Brain microvascular endothelial cell (primary cell): ENCODE data around the gene KIAA0825.

Experiments
- DNase-seq: peaks from one replicate; pipeline ENCODE4 v3.0.0-alpha.2; 2020
- H3K27ac ChIP-seq: fragments of 250-450 bp; sonication (Bioruptor Pico); 2 replicates; pipeline ENCODE4 v1.5.1; 2020; ENCODE audit warnings: mild to moderate bottlenecking, moderate library complexity
- H3K27me3 ChIP-seq: fragments of 250-450 bp; sonication (Bioruptor Pico); replicated peaks from 2 replicates; pipeline ENCODE4 v1.5.1; 2020; ENCODE audit warnings: mild to moderate bottlenecking
- H3K36me3 ChIP-seq: fragments of 250-450 bp; sonication (Bioruptor Pico); replicated peaks from 2 replicates; pipeline ENCODE4 v1.5.1; 2020; ENCODE audit warnings: mild to moderate bottlenecking
- H3K4me3 ChIP-seq: 2 replicates; pipeline ENCODE4 v1.5.1; 2011; ENCODE audit warnings: low read depth, mild to moderate bottlenecking, control low read depth, low read length, moderate library complexity
- in situ Hi-C: cut with HindIII; loops from 2 replicates; pipeline ENCODE4 v1.10.0; 2017; ENCODE audit warnings: low sequenced_read_pairs, low pct_ligation_motif_present
- TF ChIP-seq, protein P1 (sequence below): IDR thresholded peaks from 2 replicates; pipeline ENCODE4 v1.5.1; 2011; ENCODE audit warnings: low read depth, mild to moderate bottlenecking, moderate library complexity, low read length, control low read depth, inconsistent platforms; ENCODE audit errors: missing control alignments

Gene KIAA0825

DNA sequence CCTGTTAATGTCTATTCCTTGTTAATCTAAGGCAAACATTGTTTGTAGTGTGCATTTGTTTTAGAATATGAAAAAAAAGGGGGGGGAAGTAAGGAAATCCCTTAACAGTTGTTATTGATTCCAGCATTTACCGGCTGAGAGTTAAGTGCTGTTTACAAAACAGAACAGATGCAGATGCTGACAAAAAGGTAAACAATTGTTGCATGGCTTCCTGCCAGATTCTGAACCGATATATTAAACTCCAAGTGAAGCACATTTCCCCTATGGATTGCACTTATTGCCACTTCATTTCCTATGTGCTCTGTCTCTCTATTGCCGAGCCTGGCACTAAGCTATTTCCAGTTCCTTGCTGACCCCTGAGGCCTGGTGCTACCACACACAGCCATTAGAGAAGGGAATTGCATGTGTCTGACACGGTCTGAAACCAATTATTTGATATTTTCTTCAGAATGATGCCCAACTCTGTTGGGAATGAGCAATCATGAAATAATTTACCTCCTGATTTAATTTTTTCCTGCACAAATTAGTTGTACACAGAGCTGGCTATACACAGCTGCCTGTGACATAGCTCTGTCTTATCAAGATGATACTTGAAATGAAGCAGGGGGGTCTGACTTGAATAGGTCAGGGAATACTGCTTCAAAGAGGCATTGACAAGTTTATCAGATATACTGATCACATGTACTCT, 109.8 kb downstream of the KIAA0825 start:
- TF ChIP-seq, protein P1, sequence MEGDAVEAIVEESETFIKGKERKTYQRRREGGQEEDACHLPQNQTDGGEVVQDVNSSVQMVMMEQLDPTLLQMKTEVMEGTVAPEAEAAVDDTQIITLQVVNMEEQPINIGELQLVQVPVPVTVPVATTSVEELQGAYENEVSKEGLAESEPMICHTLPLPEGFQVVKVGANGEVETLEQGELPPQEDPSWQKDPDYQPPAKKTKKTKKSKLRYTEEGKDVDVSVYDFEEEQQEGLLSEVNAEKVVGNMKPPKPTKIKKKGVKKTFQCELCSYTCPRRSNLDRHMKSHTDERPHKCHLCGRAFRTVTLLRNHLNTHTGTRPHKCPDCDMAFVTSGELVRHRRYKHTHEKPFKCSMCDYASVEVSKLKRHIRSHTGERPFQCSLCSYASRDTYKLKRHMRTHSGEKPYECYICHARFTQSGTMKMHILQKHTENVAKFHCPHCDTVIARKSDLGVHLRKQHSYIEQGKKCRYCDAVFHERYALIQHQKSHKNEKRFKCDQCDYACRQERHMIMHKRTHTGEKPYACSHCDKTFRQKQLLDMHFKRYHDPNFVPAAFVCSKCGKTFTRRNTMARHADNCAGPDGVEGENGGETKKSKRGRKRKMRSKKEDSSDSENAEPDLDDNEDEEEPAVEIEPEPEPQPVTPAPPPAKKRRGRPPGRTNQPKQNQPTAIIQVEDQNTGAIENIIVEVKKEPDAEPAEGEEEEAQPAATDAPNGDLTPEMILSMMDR, result no peak
- H3K27ac ChIP-seq, result no peak overlapping the region
- in situ Hi-C loops, result no loop called here
- no peaks in the 10 kb centered on the region for H3K36me3 ChIP-seq
- H3K4me3 ChIP-seq, result no peak overlapping the region
- H3K27me3 ChIP-seq, result no peaks in the 10 kb centered on the region
- no peak for DNase-seq

DNA sequence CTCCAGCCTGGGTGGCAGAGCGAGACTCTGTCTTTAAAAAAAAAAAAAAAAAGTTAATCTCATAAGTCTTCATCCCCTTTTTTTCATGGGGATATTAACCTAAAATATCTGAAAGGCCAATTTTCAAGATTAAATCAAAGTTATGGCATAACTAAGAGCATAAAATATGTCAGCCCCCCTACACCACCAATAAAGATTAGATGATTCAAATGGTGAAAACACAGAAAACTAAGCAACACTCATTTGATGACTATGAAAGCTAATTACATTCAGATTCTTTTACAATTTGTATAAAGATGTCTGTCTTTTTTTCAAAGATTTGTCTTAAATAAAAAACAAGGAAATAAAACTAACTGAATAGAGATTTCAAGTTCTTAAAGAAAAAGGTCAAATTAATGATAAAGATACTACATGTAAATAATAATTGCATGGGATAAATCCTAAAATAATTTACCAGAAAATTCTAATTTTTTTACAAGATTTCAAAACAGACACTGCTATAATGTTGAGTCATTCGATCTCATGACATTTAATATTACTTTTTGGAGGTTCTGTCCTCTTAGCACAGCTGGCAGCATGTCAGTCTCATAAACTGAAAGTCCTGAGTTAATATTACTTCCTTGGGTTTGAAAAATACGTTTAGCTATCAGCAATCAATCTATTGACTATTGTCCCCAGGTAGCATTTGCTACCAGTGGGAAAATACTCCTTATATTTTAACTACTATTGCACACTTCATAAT, 112.9 kb downstream of the KIAA0825 start:
- Histone ChIP-seq H3K27me3 (no peaks in the 10 kb centered on the region), H3K27ac (no peak overlapping the region), H3K36me3 (no peaks in the 10 kb centered on the region), H3K4me3 (no peak overlapping the region)
- TF ChIP-seq, protein P1, result no peak
- in situ Hi-C loops, result no loop called here
- DNase-seq, result no peak

- H3K36me3 ChIP-seq, result no peaks in the 10 kb centered on the region
- no peak for DNase-seq
- H3K27me3 ChIP-seq, result no peaks in the 10 kb centered on the region
- H3K27ac ChIP-seq, result no peak overlapping the region
- no peak overlapping the region for H3K4me3 ChIP-seq
- TF ChIP-seq, protein P1, result no peak
- in situ Hi-C loops, result no loop called here
These were observed 114.7 kb downstream of the KIAA0825 start for GRCh38 chr5:94503677-94504076.

GRCh38 chr5:94501365-94501764, 117.0 kb downstream of the KIAA0825 start:
- no peak for DNase-seq
- Histone ChIP-seq H3K36me3 (no peaks in the 10 kb centered on the region), H3K27me3 (no peaks in the 10 kb centered on the region), H3K4me3 (no peak overlapping the region), H3K27ac (no peak overlapping the region)
- TF ChIP-seq, protein P1, result no peak
- in situ Hi-C loops, result no loop called here

- DNase-seq, result no peak
- Histone ChIP-seq H3K36me3 (no peaks in the 10 kb centered on the region), H3K27ac (no peak overlapping the region), H3K27me3 (no peaks in the 10 kb centered on the region), H3K4me3 (no peak overlapping the region)
- TF ChIP-seq, protein P1, result no peak
- in situ Hi-C loops, result no loop called here
These were observed 118.6 kb downstream of the KIAA0825 start for GRCh38 chr5:94499806-94500205.
